ENCODE data around the gene NR1D1.
"Not testable (repeated sequence)": the region's sequence is repeated elsewhere in the genome, so short reads cannot be mapped to it uniquely, and the experiment has no call there.

Gene NR1D1

DNA sequence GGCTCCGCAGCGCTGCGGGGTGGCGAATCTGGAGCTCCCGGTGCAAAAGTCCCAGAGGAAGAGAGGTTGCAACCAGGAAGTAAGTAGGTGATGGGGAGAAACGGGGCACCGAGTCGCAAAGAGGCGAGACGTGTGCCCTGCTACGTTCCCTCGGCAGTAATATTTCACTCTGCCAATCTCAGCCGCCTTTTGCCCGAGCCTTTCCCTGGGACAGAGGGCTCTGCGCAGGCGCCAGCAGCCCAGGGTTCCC, at the start of gene NR1D1:
NR1D1 (minus strand) TSS at position 171 of the 250 bp plus-strand sequence. CDS start 495 bp downstream, outside the sequence.
- DNase-seq = no peak

DNA sequence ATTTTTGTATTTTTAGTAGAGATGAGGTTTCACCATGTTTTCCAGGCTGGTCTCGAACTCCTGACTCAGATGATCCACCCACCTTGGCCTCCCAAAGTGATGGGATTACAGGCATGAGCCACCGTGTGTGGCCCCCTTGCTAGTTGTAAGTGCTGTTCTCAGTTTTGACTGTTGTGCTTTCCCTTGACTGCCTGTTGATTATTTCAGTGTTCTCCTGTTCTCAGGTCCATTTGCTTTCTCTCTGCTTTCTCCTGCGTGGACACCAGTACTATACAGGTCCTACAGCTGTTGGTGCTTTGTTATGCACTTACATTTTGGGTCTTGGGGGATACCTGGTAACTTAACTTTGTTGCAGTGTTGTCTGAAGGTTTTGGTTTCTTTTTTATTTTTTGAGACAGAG, 48.1 kb upstream of the NR1D1 start:
- no peak for DNase-seq

DNA sequence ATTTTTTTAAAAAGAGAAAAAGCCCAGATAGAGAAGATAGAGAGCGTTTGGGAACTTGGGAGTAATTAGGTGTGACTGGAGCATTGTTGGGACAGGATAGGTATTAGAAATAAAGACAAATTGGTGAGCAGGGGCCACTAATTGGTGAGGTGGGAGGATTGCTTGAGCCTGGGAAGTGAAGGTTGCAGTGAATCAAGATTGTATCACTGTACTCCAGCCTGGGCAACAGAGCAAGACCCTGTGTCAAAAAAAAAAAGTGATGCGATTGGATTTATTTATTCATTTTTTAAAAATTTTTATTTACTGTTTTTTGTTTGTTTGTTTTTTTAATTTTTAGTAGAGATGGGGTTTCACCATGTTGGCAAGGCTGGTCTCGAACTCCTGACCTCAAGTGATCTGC, 45.1 kb upstream of the NR1D1 start:
- DNase-seq = no peak

DNA sequence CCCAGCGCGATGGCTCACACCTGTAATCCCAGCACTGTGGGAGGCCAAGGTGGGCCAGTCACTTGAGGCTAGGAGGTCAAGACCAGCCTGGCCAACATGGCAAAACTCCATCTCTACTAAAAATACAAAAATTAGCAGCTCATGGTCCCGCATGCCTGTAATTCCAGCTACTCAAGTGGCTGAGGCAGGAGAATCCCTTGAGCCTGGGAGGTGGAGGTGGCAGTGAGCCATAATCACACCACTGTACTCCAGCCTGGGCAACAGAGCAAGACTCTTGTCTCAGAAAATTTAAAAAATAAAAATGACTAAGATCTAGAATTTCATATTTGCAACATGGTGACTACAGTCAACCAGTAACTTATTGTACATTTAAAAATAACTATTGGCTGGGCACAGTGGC, 42.8 kb upstream of the NR1D1 start:
- DNase-seq = not testable (repeated sequence)

DNA sequence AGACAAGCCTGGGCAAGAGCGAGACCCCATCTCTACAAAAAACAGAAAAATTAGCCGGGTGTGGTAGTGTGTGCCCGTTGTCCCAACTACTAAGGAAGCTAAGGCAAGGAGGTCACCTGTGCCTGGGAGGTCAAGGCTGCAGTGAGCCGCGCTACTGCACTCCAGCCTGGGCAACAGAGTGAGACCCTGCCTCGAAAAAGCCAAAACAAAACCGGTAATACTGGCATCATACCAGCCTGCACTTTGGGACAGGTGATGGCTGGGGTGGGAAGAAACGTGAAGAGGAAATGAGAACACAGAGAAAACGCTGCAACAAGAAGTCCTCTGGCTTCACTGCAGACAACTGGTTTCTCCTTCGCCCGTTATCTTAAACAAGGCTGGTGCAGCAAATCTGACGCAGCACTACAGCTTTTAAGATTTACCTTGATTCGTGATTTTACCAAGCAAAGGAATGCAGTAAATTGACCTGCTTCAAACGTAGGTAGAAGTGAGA, 39.2 kb upstream of the NR1D1 start:
- no peak for DNase-seq

DNA sequence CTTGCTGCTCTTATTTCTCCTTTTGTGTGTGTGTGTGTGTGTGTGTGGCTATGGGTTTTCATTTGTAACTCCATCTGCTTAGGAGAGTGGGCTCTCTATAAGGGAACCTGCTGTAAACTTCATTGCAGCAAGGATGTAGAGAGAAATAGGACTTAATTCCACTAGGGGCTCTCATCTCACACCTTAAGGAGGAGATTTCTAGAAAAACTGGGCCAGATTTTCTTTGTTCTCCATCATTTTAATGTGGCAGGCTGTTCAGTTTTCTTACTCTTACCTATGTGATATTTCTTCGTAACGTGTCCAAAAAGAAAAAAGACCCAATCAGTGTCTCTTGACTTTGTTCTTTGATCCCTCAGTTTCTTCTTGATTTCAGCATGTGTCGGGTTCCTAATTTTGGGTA, 35.4 kb upstream of the NR1D1 start:
- DNase-seq = no peak

DNA sequence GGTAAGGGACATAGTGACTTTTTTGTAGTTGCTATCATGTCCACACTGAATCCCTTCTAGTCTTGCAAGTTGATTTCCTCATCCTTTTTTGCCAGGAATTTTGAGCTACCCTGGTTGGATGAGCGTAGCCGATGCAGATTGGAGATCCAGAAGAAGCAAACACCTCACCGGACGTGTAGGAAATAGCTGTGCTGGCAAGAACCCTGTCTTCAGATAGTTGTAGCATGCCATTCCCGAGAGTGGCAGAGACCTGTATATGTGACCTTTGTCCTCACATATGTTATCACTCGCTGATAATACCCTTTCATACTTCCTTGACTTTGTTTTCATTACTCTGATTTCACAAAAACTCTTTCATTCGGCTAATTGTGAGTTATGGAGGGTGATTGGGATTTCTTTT, 33.8 kb upstream of the NR1D1 start:
- no peak for DNase-seq

DNA sequence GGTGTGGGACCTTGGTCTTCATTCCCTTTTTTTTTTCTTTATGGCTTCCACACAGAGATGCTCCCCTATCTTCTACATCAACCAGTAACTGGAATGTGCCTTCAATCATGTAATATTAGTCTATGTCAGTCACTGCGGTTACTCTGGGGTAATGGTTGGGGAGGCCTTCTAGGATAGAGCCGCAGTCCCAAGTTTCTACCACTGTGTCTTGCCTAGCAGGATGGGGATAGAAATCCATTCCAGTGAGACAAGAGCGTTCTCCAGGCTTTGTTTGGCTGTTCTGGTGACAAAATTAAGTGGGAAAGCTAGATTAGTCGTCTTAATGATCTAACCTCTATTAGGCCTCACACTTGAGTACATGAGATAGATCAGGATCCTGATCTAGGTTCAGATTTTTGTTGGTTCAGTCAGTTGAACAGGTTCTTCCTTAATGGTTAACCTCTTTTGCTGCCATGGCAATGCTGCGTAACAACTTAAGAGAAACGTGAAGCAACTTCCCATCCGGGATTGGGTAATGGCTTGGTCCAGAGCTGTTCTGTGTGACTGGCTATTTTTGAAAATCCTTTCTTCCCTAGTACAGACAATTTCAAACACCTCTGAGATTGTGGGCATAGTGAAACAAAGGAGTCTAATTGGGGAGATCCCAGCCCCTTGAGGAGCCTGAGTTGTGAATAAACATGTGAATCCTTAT, 30.1 kb upstream of the NR1D1 start:
- DNase-seq = peak; percentile 26

DNA sequence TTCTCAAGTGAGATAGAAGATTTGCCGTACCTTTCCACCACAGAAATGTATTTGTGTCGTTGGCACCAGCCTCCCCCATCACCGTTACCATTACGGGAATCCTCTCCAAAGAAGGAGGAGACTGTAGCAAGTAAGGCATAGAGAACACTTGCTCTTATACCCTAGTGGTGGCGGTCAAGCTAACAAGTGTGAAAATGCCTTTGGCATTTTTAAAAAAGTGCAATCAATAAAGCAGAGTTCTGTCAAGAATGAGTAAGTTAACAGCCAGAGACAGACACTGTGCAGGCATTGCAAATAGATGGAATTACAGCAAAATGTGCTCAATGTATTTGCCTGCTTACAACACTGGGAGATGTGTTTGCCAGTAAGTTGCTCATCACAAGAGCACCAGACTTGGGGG, 29.1 kb upstream of the NR1D1 start:
- no peak for DNase-seq

DNA sequence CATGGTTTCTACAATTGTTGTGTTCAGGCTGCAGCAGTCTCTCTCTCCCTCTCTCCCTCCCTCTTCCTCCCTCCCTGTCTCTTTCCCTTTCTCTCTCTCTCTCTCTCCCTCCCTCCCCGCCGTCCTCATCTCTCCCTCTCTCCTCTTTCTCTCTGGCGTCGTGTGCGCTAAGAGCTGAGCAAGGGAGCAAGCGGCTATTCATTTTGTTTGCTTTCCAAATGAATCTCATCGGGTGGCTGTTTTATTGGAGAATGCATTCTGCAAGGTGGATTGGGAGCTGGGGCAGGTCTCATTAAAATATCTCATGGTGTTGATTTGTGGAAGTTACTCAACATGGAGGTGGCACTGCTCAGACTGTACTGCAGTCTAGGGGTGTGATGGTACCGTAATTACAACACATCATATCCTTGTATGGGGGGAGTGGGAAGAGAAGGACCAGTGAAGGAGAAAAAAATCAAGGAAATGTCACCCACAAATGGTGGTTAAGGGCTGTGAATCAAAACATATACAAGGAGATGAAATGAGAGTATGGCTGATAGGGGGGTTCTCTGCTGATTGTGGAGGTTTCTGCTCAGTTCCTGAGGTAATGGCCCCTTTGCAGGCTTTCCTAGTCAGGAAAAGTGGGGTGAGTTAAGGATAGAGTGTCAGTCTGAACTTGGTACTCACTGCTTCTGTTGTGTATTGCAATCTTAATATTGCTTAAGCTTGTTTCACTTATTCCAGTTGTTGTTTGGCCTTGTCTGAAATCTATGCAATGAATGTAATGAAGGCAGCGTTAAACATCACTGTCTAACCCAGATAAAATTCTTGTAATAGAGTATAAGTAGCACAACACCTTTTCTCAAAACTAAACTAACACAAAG, 24.1 kb upstream of the NR1D1 start:
- no peak for DNase-seq

DNA sequence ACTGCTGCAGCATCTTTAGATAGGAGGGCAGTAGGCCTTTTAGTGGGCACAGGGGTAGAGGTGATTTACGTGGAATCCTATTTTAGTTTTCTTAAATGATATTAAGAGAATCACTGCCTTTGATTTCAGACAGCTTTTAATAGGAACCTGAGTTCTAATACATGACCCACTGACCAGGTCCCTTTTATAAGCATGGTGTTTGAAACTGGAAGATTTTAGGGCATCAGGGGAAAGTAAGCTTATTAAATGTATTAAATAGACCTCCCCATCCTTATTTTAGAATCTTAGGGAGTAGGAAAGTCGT, 23.4 kb upstream of the NR1D1 start:
- DNase-seq = no peak

DNA sequence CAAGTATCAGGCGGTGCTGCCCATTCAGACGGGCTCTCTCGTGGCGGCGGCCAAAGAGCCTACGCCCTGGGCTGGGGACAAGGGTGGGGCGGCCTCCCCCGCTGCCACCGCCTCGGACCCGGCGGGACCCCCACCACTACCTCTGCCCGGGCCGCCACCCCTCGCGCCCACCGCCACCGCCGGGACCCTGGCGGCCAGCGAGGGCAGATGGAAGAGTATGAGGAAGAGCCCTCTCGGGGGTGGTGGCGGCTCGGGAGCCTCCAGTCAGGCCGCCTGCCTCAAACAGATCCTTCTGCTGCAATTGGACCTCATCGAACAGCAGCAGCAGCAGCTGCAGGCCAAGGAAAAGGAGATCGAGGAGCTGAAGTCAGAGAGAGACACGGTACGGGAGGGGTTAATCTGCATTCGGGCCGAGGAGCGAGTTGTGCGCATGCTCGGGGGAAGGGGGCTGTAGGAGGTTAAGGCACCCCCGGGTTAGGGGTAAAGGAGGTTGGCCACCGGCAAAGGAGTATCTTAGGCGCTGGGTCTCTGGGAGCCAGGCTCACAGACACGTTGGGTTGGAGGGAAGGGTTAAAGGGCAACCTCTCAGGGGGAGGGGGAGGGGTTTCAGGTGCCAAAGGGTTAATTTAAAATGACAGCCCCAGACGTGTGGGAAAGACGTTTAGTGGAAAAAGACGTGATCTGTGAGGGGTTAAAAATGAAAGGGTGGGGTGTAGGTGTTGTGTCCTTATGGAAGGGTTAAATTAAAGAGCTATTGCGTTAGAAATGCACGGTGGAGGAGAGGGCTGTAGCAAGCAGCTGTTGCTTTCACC, 22.8 kb upstream of the NR1D1 start:
- peak; percentile 64 for DNase-seq

DNA sequence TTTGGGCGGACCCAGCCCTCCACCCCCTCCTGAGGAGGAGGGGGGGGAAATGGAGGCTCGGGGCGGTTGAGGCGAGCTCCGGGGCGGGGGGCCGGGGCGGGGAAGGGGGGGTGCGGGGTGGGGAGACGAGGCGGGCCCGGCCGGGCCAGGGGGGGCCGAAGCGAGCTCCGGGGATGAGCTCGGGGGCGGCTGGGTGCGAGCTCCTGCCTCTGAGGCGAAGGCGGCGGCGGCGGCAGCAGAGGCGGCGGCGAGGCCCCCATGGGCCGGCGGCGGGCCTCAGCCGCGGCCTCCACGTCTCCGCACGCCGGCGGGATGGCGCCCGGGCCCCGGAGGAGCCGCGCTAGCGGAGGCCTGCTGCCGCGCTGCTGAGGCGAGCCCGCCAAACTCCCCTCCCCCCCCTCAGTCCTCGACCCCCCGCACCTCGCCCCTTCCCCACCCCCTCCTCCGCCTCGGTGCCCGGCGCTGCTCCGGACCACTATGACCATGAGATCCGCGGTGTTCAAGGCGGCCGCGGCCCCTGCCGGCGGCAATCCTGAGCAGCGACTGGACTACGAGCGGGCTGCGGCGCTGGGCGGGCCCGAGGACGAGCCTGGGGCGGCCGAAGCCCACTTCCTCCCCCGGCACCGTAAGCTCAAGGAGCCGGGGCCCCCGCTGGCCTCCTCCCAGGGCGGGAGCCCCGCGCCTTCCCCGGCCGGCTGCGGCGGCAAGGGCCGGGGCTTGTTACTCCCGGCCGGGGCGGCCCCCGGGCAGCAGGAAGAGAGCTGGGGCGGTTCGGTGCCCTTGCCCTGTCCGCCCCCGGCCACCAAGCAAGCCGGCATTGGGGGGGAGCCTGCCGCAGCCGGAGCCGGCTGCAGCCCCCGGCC, 22.0 kb upstream of the NR1D1 start:
- DNase-seq = no peak

DNA sequence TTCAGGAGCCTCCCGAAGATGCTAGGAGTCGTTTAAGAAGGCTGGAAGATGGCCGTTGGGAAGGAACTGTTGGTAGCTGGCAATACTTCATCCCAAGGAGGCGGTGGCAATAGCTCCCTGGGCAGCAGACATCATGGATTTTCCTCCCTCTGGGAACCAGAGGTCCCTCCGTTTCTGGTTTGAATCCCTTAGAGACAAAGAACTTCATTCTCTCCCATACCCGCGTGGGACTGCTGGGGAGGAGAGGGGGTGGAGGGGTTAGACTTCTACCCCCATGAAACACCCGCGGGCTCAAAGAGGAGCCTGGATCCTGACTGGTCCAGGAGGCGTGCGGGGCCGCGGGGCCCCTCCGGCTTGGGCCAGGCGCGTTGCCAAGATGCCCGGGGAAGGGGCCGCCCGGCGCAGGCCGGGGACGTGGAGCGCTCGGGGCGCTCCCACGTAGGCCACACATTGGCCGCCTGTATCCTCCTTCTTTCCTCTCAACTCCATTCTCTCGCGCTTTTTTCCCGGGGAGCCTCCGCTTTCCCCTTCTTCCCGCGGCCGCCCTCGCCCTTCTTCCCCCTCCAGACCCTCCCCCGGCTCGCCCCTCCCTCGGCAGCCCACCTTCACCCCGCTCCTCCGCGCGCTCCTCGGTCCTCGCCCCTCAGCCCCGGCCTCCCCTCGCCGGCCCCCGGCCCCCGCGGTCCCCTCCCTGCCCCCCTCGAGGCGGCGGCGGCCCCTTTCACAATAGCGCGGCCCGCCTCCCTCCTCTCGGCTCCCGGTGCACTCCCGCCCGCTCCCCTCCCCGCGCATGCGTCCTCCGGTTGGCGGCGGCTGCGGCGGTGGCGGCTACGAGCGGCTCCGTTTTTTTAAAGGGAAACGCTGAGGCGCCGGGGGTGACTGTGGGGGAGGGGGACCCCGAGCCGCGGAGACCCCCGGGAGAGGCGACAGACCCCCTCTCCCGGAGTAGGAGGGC, 21.1 kb upstream of the NR1D1 start, which contains the start of gene MSL1:
MSL1 (plus strand) TSS at position 791 of the 955 bp plus-strand sequence. CDS start 642 bp downstream, outside the sequence.
- peak; percentile 75 for DNase-seq

DNA sequence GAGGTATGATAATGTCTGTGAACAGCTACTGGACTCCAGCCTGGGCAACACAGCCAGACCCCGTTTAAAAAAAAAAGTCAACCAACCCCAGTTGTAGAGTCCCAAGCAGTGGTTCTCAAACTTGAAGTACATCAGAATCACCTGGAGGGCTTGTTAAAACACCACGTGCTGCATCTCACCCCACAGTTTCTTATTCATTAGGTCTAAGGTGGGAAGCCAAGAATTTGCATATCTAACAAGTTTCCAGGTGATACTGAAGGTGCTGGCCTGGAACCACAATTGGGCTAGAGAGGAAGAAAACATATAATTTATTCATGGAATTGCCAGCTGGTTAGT, 14.7 kb upstream of the NR1D1 start:
- no peak for DNase-seq

DNA sequence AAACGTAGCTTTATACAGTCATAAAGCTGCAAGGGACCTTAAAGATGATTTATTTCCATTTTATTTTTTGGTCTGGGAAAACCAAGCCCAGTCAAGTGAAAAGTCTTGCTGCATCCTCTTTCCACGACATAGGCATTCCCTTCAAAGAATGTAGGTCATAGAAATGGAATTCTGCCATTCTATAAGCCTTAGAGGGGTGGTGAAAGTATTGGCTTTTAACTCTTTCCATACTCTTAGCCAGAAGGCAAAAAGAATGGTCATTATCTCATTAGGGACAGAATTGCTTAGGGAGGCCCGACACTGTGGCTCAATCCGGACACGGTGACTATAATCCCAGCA, 13.5 kb upstream of the NR1D1 start:
- DNase-seq = no peak

DNA sequence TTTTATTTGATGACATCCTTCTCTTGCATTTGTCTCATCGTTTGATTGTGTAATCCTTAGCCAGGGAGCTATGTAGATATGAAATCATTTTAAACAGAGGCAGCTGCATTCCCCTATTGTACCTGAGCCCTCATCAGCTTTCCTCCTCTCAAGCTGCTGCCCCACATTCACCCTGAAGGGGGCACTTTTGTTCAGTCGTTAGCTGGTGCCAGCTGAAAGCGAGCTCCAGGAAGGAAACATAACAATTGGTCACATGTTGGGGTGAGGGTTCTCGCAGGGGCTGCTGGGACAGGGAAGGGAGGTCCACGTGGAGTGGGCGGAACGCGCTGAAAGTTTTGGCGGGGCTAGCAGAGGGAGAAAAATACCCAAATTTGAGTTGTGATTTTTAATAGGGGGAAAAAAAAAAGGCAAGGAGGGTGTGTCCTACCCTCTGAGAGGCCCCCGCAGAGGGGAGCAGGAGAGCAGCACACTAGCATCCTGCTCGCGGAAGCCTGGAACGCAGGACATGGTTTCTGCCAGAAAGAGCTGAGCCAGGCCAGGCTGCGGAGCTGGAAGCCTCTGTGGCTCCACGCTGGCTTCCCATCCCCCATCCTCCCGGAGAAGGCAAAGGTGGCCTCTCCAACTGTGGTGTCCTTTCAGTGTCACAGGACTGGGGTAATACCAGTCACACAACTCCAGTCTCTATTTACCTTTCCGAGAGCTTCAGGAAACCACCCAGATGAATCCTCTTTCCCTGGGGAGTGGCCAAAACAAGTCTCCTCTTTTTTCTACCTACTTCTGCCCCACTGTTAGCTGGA, 12.9 kb upstream of the NR1D1 start:
- peak; percentile 98 for DNase-seq

DNA sequence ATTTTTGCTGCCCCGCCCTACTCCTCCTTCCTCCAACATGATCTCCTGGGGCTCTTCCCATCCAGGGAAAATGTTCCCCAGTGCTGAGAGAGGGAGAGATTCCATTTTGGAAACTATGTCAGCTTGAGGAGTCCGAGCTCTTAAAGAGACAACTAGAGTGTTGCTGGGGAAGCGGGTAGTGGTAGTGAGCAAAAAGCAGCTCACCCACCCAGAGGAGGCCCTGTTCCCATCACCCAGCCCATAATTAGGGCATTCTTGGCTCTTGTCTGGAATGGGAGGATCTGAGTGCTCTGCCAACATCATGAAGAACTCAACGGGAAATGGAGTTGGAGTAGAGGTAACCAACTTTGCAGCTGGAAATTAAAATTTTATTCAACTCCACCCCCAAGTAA, 12.3 kb upstream of the NR1D1 start:
- no peak for DNase-seq

DNA sequence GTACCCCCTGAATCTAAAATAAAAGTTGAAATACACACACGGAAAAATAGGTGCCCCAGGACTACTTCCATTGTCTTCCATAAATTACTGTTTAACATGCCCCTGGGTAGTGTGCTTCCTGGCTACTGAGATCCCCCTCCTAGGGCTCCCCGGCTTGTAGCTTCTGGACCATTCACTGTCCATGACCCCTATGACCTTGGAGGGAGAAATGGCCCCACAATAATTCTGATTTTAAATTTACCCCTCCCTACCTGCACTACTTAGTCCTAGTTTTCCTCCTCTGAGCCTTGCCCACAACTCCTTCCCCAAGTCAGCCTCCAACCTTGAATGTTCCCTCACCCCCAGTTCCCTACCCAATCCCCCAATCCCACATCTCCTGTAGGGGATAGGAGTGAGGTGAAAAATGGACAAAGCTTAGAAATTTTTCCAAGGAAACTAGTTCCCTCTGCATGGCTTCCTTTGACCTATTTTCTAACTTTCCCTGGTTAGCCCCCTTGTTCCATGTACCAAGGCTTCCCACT, 11.9 kb upstream of the NR1D1 start:
- no peak for DNase-seq
